Measurements from ENCODE around the gene FUT4.
"Not testable (repeated sequence)": the region's sequence is repeated elsewhere in the genome, so short reads cannot be mapped to it uniquely, and the experiment has no call there.

Gene FUT4, protein sequence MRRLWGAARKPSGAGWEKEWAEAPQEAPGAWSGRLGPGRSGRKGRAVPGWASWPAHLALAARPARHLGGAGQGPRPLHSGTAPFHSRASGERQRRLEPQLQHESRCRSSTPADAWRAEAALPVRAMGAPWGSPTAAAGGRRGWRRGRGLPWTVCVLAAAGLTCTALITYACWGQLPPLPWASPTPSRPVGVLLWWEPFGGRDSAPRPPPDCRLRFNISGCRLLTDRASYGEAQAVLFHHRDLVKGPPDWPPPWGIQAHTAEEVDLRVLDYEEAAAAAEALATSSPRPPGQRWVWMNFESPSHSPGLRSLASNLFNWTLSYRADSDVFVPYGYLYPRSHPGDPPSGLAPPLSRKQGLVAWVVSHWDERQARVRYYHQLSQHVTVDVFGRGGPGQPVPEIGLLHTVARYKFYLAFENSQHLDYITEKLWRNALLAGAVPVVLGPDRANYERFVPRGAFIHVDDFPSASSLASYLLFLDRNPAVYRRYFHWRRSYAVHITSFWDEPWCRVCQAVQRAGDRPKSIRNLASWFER

DNA sequence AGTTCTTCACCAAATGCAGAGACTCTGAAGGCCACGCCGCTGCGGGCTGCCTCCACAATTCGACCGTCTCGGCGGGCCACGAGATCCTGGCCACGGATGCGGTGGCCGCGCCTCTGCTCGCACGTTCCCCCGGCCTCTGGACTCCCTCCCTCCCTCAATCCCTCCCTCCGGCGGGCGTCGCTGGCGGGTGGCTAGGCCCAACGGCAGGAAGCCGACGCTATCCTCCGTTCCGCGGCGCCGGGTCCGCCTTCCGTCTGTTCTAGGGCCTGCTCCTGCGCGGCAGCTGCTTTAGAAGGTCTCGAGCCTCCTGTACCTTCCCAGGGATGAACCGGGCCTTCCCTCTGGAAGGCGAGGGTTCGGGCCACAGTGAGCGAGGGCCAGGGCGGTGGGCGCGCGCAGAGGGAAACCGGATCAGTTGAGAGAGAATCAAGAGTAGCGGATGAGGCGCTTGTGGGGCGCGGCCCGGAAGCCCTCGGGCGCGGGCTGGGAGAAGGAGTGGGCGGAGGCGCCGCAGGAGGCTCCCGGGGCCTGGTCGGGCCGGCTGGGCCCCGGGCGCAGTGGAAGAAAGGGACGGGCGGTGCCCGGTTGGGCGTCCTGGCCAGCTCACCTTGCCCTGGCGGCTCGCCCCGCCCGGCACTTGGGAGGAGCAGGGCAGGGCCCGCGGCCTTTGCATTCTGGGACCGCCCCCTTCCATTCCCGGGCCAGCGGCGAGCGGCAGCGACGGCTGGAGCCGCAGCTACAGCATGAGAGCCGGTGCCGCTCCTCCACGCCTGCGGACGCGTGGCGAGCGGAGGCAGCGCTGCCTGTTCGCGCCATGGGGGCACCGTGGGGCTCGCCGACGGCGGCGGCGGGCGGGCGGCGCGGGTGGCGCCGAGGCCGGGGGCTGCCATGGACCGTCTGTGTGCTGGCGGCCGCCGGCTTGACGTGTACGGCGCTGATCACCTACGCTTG is at the start of gene FUT4:
TSS of gene FUT4 (plus strand) at position 227 of the 951 bp plus-strand sequence. CDS start at position 440, 213 bp downstream.
- Histone ChIP-seq H3K9me3 (ENCODE audit: control insufficient read depth, insufficient read depth, low read length) (no peaks in the 10 kb centered on the region), H3K36me3 (ENCODE audit: insufficient read depth, low read length) (no peaks in the 10 kb centered on the region), H3K9ac (ENCODE audit: low read depth, low read length) (peak within 1 kb of the TSS; percentile 77), H3K4me1 (ENCODE audit: insufficient read depth, low read length) (no peaks in the 10 kb centered on the region)

DNA sequence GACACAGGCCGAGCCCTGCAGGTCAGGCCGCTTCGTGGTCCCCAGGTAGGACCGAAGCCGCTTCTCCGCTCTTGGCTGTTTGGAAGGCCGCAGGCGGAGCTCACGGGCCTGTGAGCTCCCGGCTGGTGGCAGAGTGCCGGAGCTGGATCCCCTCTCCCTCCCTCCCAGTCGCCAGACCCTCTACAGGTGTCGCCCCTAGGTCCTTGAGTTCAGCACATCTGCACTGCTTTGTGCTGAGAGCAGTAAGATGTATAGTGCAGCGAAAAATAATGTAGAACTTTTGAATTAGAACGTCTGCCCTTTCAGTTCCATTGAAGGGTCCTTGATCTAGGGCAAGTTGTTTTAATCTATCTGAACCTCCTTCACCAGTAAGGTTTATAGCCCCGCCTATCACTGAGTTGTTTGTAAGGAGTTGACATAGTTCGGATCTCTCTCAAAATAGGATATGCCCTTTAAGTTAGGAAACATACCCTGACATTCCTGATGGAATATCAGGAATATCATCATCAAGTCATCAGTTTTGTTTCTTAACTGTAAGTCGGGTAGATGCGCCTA is 49.5 kb upstream of the FUT4 start:
- Histone ChIP-seq H3K36me3 (ENCODE audit: insufficient read depth, low read length) (peaks cover 6% of the 10 kb centered on the region; the same call in 1 of the 2 replicates), H3K9me3 (ENCODE audit: control insufficient read depth, insufficient read depth, low read length) (no peaks in the 10 kb centered on the region), H3K9ac (ENCODE audit: low read depth, low read length) (peak overlapping the region; percentile 71; the same call in 1 of the 2 replicates), H3K4me1 (ENCODE audit: insufficient read depth, low read length) (no peaks in the 10 kb centered on the region)

DNA sequence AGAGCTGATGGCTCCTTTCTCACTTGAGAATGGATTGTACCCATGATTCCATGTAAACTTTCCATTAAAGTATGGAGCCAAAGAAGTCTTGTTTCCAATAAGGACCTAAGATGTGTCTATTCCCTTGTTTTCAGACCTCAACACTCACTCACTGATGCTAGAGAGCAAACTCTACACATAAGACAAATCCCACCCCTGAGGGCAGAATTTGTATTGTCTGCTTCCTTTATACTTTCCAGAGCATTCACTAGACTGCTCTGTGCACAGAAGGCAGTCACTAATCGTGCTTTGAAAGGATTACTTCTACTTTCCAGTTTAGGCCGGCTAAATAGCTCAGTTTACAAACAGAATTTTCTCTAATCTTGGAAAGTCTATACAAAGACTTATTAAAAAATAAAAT is 43.5 kb upstream of the FUT4 start:
- Histone ChIP-seq H3K36me3 (ENCODE audit: insufficient read depth, low read length) (0 out of 2 replicates have a peak, but pooled peaks cover 7% of the 10 kb centered on the region), H3K9me3 (ENCODE audit: control insufficient read depth, insufficient read depth, low read length) (no peaks in the 10 kb centered on the region), H3K4me1 (ENCODE audit: insufficient read depth, low read length) (no peaks in the 10 kb centered on the region), H3K9ac (ENCODE audit: low read depth, low read length) (no peak overlapping the region)

DNA sequence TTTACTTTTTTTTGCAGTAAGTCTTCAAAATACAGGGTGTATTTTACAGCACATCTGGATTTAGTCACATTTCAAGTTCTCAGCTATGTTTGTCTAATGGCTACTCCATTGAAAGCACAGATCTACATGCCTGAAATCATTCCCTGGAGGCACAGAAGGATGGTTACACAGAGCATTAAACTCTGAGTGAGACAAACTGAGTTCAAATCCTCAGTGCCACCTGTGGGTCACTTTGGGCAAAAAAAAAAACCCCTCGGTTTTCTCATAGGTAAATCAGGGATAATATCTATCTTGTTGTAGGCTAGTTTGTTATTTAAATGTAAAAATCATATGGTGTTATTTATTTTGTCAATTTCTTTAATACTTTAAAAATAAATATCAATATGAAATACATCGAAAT is 42.2 kb upstream of the FUT4 start:
- no peaks in the 10 kb centered on the region for H3K9me3 ChIP-seq (ENCODE audit: control insufficient read depth, insufficient read depth, low read length)
- H3K9ac ChIP-seq (ENCODE audit: low read depth, low read length) = no peak overlapping the region
- no peaks in the 10 kb centered on the region for H3K4me1 ChIP-seq (ENCODE audit: insufficient read depth, low read length)
- 0 out of 2 replicates have a peak, but pooled peaks cover 7% of the 10 kb centered on the region for H3K36me3 ChIP-seq (ENCODE audit: insufficient read depth, low read length)

DNA sequence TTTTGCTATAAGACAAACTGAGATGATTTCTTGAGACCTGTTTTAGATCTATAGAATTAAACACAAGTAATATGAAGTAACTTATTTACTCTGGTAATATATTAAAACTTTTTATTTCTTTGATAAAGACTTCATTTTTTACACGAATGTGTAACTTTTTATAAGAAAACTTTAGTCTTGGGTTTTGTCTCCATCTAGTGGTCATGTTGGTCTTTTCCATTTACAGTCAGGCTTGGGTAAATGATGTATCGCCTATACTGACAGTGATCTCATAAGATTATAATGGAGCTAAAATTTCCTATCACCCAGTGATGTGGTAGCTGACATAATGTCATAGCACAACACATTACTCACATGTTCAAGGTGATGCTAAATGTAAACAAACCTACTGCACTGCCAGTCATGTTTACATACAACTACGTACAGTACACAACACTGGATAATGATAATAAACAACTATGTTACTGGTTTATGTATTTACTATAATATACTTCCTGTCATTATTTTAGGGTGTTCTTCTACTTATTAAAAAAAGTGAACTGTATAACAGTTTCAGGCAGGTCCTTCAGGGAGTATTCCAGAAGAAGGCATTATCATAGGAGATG is 38.9 kb upstream of the FUT4 start:
- Histone ChIP-seq H3K36me3 (ENCODE audit: insufficient read depth, low read length) (0 out of 2 replicates have a peak, but pooled peaks cover 4% of the 10 kb centered on the region), H3K4me1 (ENCODE audit: insufficient read depth, low read length) (no peaks in the 10 kb centered on the region), H3K9me3 (ENCODE audit: control insufficient read depth, insufficient read depth, low read length) (no peaks in the 10 kb centered on the region), H3K9ac (ENCODE audit: low read depth, low read length) (no peak overlapping the region)

DNA sequence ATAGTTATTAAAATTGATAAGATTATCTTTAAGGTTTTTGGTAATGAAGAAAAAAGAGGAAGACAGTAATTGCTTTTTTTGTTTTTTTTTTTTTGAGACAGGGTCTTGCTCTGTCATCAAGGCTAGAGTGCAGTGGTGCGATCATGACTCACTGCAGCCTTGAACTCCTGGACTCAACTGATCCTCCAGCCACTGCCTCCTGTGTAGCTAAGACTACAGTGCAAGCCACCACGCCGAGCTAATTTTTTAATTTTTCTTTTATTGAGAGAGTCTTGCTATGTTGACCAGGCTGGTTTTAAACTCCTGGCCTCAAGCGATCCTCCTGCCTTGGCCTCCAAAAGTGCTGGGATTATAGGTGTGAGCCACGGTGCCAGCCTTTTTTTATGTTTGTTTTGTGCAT is 37.2 kb upstream of the FUT4 start:
- not testable (repeated sequence) for H3K4me1 ChIP-seq (ENCODE audit: insufficient read depth, low read length); H3K36me3 ChIP-seq (ENCODE audit: insufficient read depth, low read length); H3K9me3 ChIP-seq (ENCODE audit: control insufficient read depth, insufficient read depth, low read length); H3K9ac ChIP-seq (ENCODE audit: low read depth, low read length)

DNA sequence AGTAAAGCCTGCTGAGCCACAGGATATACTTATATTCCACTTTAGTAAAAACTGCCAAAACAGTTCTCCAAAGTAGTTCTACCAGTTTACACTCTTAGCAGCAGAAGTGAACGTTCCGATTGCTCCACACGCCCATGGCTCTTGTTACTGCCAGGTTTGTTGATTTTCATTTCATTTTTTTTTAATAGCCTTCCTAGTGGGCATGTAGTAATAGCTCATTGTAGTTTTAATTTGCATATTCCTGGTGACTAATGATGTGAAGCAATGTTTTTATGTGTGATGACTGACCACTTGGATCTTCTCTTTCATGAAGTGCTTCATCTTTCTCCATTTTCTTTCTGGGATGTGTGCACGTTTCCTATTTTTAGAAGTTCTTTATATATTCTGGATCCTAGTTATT is 36.2 kb upstream of the FUT4 start:
- Histone ChIP-seq H3K9me3 (ENCODE audit: control insufficient read depth, insufficient read depth, low read length) (no peaks in the 10 kb centered on the region), H3K4me1 (ENCODE audit: insufficient read depth, low read length) (peaks cover 5% of the 10 kb centered on the region; the same call in 1 of the 2 replicates), H3K36me3 (ENCODE audit: insufficient read depth, low read length) (no peaks in the 10 kb centered on the region), H3K9ac (ENCODE audit: low read depth, low read length) (no peak overlapping the region)

DNA sequence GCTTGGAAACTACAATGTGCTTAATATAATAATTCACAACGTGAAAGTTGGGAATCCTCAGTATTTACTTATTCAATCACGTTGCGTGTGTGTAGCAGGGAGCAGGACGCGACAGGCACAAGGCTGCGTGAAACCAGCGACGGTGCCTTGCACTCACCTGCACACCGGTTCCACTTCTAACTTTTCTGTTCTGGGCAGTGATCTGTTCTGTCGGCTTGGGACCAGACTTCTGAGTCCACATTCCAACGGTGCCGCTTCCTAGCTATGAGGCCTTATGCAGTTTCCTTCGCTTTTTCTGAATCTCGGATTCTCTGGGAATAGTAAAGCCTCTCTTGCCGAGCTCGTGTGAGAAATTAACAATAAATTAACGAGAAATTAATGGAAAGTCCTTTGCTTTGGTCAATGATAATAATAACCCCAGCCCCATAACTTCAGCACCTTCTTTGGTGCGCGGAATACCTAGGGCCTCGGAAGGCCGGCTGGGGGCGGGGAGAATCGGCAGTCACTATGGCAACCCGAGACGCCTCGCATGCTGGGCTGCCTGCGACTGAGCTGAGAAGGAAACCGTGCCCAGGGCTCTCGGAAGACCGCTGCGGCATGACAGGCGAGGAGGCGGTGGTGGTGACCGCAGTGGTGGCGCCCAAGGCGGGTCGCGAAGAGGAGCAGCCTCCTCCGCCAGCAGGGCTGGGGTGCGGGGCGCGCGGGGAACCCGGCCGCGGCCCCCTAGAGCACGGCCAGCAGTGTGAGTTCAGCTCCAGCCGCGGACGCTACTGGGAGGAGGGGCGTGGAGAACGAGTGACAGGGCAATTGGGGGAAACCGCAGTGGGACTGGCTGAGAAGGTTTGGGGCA is 31.6 kb upstream of the FUT4 start, which contains the start of gene C11orf97:
TSS of gene C11orf97 (plus strand) at position 530 of the 850 bp plus-strand sequence. CDS start at position 598, 68 bp downstream.
- Histone ChIP-seq H3K36me3 (ENCODE audit: insufficient read depth, low read length) (no peaks in the 10 kb centered on the region), H3K9ac (ENCODE audit: low read depth, low read length) (peak within 1 kb of the TSS; percentile 55; the same call in 1 of the 2 replicates), H3K4me1 (ENCODE audit: insufficient read depth, low read length) (peaks cover 5% of the 10 kb centered on the region; the same call in 1 of the 2 replicates), H3K9me3 (ENCODE audit: control insufficient read depth, insufficient read depth, low read length) (no peaks in the 10 kb centered on the region)

DNA sequence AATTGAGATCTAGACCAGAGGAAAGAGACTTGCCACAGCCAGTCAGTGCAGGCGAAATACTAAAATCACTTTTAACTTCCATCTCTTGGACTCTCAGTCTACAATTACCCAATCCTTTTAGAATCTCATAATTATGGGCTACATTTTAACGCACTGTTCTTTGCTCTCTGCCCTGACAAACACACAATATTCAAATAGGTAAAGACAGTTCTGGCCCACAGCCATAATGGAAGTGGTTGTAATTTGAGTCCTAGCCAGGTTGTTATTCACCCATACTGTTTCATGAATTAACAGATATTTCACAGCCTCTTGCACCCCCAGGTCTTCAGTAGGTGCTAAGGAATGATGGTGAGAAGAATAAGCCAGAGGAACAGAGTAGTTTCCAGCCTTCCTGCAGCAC is 30.6 kb upstream of the FUT4 start:
- H3K36me3 ChIP-seq (ENCODE audit: insufficient read depth, low read length) = no peaks in the 10 kb centered on the region
- no peak overlapping the region for H3K9ac ChIP-seq (ENCODE audit: low read depth, low read length)
- peaks cover 5% of the 10 kb centered on the region; the same call in 1 of the 2 replicates for H3K4me1 ChIP-seq (ENCODE audit: insufficient read depth, low read length)
- no peaks in the 10 kb centered on the region for H3K9me3 ChIP-seq (ENCODE audit: control insufficient read depth, insufficient read depth, low read length)

DNA sequence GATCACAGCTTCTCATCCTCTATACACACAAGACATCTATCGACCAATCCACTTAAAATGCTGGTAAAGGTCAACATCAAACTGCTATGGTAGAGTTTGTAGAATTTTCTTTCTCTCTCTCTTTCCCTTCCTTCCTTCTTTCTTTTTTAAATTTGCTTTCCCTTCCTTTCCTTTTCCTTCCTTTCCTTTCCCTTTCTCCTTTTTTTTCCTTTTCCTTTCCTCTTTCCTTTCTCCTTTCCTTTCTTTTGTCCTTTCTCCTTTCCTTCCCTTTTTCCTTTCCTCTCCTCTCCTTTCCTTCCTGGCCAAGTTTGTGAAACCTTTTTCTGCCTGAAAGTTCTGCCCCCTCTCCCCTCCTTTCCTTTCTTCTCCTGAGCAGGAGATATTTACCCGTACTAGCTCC is 28.3 kb upstream of the FUT4 start:
- H3K36me3 ChIP-seq (ENCODE audit: insufficient read depth, low read length) = no peaks in the 10 kb centered on the region
- H3K4me1 ChIP-seq (ENCODE audit: insufficient read depth, low read length) = peaks cover 5% of the 10 kb centered on the region; the same call in 1 of the 2 replicates
- no peaks in the 10 kb centered on the region for H3K9me3 ChIP-seq (ENCODE audit: control insufficient read depth, insufficient read depth, low read length)
- no peak overlapping the region for H3K9ac ChIP-seq (ENCODE audit: low read depth, low read length)

DNA sequence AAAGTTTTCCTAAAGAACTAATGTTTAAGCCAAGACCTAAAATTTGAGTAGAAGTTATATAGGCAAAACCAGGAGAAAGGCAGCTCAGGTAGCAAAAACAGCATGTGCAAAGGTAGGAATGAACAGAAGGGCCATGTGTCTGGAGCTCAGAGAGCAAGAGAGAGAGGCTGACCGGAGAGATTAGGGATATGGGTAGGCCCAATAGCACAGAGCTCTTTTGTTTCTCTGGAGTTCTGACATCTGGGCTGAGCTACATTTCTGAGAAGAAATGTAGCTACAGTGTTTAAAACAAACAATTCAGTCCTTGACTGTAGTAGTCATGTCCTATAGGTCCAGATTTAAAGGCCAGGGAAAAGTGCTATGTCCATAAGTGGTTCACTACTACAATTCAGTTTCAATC is 27.0 kb upstream of the FUT4 start:
- Histone ChIP-seq H3K36me3 (ENCODE audit: insufficient read depth, low read length) (no peaks in the 10 kb centered on the region), H3K9ac (ENCODE audit: low read depth, low read length) (no peak overlapping the region), H3K9me3 (ENCODE audit: control insufficient read depth, insufficient read depth, low read length) (no peaks in the 10 kb centered on the region), H3K4me1 (ENCODE audit: insufficient read depth, low read length) (peaks cover 4% of the 10 kb centered on the region; the same call in 1 of the 2 replicates)

DNA sequence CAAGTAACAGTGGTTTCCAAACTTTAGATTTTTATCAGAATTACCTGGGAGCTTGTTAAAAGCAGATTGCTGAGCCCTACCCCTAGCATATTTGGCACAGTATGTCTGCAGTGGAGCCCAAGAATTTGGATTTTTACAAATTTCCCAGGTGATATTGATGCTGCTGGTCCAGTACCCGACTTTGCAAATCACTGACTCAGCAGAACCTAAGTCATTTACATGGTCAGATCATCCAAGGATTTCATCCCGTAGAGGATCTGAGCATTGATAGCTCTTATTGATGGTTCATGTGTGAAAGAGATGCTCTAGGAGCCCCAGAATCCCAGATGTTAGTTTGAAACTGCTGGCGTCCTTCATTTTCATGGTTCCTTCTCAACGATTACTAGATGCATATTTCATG is 25.4 kb upstream of the FUT4 start:
- H3K36me3 ChIP-seq (ENCODE audit: insufficient read depth, low read length) = no peaks in the 10 kb centered on the region
- no peaks in the 10 kb centered on the region for H3K4me1 ChIP-seq (ENCODE audit: insufficient read depth, low read length)
- no peak overlapping the region for H3K9ac ChIP-seq (ENCODE audit: low read depth, low read length)
- H3K9me3 ChIP-seq (ENCODE audit: control insufficient read depth, insufficient read depth, low read length) = no peaks in the 10 kb centered on the region

DNA sequence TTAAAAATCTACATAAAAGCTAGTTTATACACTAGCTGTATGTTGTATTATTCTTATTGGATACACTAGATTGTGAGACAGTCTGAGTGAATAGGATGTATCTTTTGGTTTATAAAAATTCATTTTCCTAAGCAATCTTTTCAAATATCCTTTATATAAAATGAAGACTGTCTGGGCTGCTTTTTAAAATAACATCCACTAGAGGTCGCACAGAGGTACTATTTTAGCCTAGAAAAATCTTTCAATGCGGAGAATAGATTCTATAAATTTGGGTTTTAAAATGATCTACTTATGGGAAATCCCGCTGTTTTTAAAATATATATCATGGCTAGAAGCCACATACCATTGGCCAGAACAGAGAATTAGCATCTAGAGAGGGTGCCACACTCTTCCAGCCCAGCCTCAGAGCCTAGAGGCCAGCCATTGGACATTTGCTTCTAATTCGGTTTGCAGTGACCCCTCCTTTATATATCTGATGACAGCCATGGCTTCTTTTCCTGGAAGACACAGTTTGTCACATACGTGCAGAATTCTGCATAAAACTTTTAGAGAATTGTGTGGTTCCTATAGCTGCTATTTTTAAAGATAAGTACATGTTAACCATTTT is 24.1 kb upstream of the FUT4 start:
- Histone ChIP-seq H3K9ac (ENCODE audit: low read depth, low read length) (no peak overlapping the region), H3K4me1 (ENCODE audit: insufficient read depth, low read length) (no peaks in the 10 kb centered on the region), H3K9me3 (ENCODE audit: control insufficient read depth, insufficient read depth, low read length) (no peaks in the 10 kb centered on the region), H3K36me3 (ENCODE audit: insufficient read depth, low read length) (no peaks in the 10 kb centered on the region)
